Lower leg skin (tissue), 4 donors: Measurements from ENCODE around the gene GPR141. TPM values are rescaled to one million over a fixed set of nuclear protein-coding genes. Genes with fewer than 3 reads are reported as not detected.

Source experiments
- DNase-seq, 2 donors: peaks; one replicate each; pipeline ENCODE4 v3.0.0-alpha.2; 2019; ENCODE audit warnings: low spot score in 2 of 2
- H3K4me3 ChIP-seq: fragments of 200-600 bp; sonication (generic); 2 replicates; pipeline ENCODE4 v1.5.1; 2017; ENCODE audit warnings: mild to moderate bottlenecking, low read depth; ENCODE audit not compliant: poor library complexity, severe bottlenecking
- CTCF ChIP-seq, 3 donors: fragments of 450-650 bp; IDR thresholded peaks; one replicate each; pipeline ENCODE4 v1.5.1; 2016; ENCODE audit warnings: antibody characterized with exemption in 3 of 3, mild to moderate bottlenecking in 3 of 3, moderate library complexity in 2 of 3
- POLR2A ChIP-seq, 2 donors: fragments of 450-650 bp; IDR thresholded peaks; one replicate each; pipeline ENCODE4 v1.6.1; 2016 to 2017; ENCODE audit warnings: antibody characterized with exemption in 2 of 2, mild to moderate bottlenecking in 1 of 2, moderate library complexity in 1 of 2
- WGBS, 2 donors: methylation state at CpG; one replicate each; pipeline ENCODE4 v1.1.5; 2018; 5-methylcytosine and 5-hydroxymethylcytosine counted together
- intact Hi-C: fragments of 100-400 bp; cut with DNase I; formaldehyde crosslinking; loops from one replicate; pipeline ENCODE4 v1.15.0; 2023; ENCODE audit warnings: low total_unique reads
- total RNA-seq, 4 donors: library from RNA; depleted of rRNA; stranded (reverse); fragments of >200 nt; gene quantifications; one replicate each; pipeline ENCODE4 v1.1.0, GENCODE V29; 2016

Gene GPR141
- total RNA-seq, 4 donors from 2014 or later = 0.39 to 1.6 (median 0.49) TPM; not detected in 1

GRCh38 chr7:37786741-37787569 lies 103.4 kb downstream of the GPR141 start:
- H3K4me3 ChIP-seq = no peak overlapping the region
- DNase-seq = no peak
- intact Hi-C loops = no loop called here
- no peak for TF ChIP-seq POLR2A (IDR thresholded peaks at IDR 0.05)
- no peak for TF ChIP-seq CTCF (IDR thresholded peaks at IDR 0.05)
- 51 to 54% methylated on average over 6 of the region's 6 CpGs for whole genome bisulfite sequencing, 2 donors

Other genes with a start within 250 kb of the GPR141 start
- 10 to 100 TPM; 11.5 to 19.9 (median 17.4) TPM for gene ELMO1, start 234.9 kb upstream of the GPR141 start, total RNA-seq
- gene NME8, start 164.8 kb downstream of the GPR141 start, total RNA-seq = 1 to 10 TPM in 1 of 4 donors, not detected in 3; 2.1 TPM
- under 1 TPM; 0.15 to 0.94 (median 0.20) TPM for gene SFRP4, start 233.1 kb downstream of the GPR141 start, total RNA-seq
- 10 to 100 TPM in 1 of 4 donors, 1 to 10 TPM in 3; 1.1 to 13.9 (median 4.8) TPM for gene EPDR1, start 236.9 kb downstream of the GPR141 start, total RNA-seq